Thoracic aorta (tissue), 2 donors: ENCODE measurements around the gene PLPP1. TPM values are rescaled to one million over a fixed set of nuclear protein-coding genes. Genes with fewer than 3 reads are reported as not detected.

Source experiments
- ATAC-seq: fragments of 150-250 bp; one replicate; pipeline ENCODE4 v1.8.0; 2017; ENCODE audit warnings: low read depth; ENCODE audit not compliant: insufficient number of reproducible peaks, low FRiP score
- DNase-seq: peaks from one replicate; pipeline ENCODE4 v3.0.0-alpha.2; 2020; ENCODE audit warnings: low spot score
- H3K27ac ChIP-seq, 2 donors: fragments of 200-600 bp; sonication (generic); 1 replicate in 1 of 2; 2 replicates in 1 of 2; pipeline ENCODE4 v1.5.1; 2016; ENCODE audit warnings: mild to moderate bottlenecking in 2 of 2, moderate library complexity in 2 of 2
- H3K27me3 ChIP-seq: fragments of 200-600 bp; sonication (generic); replicated peaks from 2 replicates; pipeline ENCODE4 v1.6.0; 2016; ENCODE audit warnings: mild to moderate bottlenecking; ENCODE audit not compliant: insufficient read depth
- H3K36me3 ChIP-seq: fragments of 200-600 bp; sonication (generic); one replicate; pipeline ENCODE4 v1.5.1; 2016
- H3K4me1 ChIP-seq, 2 donors: fragments of 200-600 bp; sonication (generic); 1 replicate in 1 of 2; 2 replicates in 1 of 2; pipeline versions ENCODE4 v1.5.1 to v1.6.0; 2016; ENCODE audit warnings: low read depth in 2 of 2, mild to moderate bottlenecking in 1 of 2; ENCODE audit not compliant: control insufficient read depth in 1 of 2
- H3K4me3 ChIP-seq: fragments of 200-600 bp; sonication (generic); 2 replicates; pipeline ENCODE4 v1.5.1; 2016; ENCODE audit warnings: mild to moderate bottlenecking
- H3K9me3 ChIP-seq: fragments of 200-600 bp; sonication (generic); 2 replicates; pipeline ENCODE4 v1.5.1; 2016
- total RNA-seq, 2 donors: library from RNA; depleted of rRNA; stranded (reverse); fragments of >200 nt; gene quantifications; one replicate each; pipeline versions ENCODE4 v1.1.0 to v1.2.3, GENCODE V29; 2016
- TF ChIP-seq, protein P1 (sequence below): fragments of 200-600 bp; sonication (generic); IDR thresholded peaks from one replicate; pipeline ENCODE4 v1.5.1; 2019; ENCODE audit warnings: antibody characterized with exemption

PLPP1 gene
- total RNA-seq, 2 donors from 2014 or later = 341 to 509 TPM

DNA sequence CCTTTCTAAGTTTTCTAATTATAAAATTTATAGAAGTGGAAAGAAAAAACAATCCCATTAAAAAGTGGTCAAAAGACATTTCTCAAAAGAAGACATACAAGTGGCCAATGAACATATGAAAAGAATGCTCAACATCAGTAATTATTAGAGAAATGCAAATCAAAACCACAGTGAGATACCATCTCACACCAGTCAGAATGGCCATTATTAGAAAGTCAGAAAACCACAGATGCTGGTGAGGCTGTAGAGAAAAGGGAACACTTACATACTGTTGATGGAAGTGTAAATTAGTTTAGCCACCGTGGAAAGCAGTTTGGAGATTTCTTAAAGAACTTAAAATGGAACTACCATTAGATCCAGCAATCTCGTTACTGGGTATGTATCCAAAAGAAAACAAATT, 23.7 kb upstream of the PLPP1 start:
- H3K4me1 ChIP-seq = no peaks in the 10 kb centered on the region
- H3K4me3 ChIP-seq = no peak overlapping the region
- DNase-seq = no peak
- no peaks in the 10 kb centered on the region for H3K27me3 ChIP-seq
- TF ChIP-seq, protein P1, sequence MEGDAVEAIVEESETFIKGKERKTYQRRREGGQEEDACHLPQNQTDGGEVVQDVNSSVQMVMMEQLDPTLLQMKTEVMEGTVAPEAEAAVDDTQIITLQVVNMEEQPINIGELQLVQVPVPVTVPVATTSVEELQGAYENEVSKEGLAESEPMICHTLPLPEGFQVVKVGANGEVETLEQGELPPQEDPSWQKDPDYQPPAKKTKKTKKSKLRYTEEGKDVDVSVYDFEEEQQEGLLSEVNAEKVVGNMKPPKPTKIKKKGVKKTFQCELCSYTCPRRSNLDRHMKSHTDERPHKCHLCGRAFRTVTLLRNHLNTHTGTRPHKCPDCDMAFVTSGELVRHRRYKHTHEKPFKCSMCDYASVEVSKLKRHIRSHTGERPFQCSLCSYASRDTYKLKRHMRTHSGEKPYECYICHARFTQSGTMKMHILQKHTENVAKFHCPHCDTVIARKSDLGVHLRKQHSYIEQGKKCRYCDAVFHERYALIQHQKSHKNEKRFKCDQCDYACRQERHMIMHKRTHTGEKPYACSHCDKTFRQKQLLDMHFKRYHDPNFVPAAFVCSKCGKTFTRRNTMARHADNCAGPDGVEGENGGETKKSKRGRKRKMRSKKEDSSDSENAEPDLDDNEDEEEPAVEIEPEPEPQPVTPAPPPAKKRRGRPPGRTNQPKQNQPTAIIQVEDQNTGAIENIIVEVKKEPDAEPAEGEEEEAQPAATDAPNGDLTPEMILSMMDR = no peak
- H3K27ac ChIP-seq = no peak overlapping the region
- H3K9me3 ChIP-seq = no peaks in the 10 kb centered on the region
- H3K36me3 ChIP-seq = no peaks in the 10 kb centered on the region
- no peak for ATAC-seq

DNA sequence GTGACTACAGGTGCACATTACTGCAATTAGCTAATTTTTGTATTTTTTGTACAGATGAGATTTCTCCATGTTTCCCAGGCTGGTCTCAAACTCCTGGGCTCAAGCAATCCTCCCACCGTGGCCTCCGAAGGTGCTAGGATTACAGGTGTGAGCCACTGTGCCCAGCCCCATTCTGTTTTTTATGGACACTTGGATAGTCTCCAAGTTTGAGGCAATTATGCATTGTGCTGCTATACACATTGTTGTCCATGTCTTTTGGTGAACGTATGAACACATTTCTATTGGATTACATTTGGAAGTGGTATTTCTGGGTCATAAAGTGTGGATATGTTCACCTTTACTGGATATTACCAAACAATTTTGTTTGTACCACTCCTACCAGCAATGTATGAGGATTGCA, 22.4 kb upstream of the PLPP1 start:
- ATAC-seq (no peak), DNase-seq (no peak)
- no peaks in the 10 kb centered on the region for H3K4me1 ChIP-seq
- no peak overlapping the region for H3K4me3 ChIP-seq
- no peaks in the 10 kb centered on the region for H3K9me3 ChIP-seq
- H3K36me3 ChIP-seq = no peaks in the 10 kb centered on the region
- TF ChIP-seq, protein P1 = no peak
- no peaks in the 10 kb centered on the region for H3K27me3 ChIP-seq
- no peak overlapping the region for H3K27ac ChIP-seq

DNA sequence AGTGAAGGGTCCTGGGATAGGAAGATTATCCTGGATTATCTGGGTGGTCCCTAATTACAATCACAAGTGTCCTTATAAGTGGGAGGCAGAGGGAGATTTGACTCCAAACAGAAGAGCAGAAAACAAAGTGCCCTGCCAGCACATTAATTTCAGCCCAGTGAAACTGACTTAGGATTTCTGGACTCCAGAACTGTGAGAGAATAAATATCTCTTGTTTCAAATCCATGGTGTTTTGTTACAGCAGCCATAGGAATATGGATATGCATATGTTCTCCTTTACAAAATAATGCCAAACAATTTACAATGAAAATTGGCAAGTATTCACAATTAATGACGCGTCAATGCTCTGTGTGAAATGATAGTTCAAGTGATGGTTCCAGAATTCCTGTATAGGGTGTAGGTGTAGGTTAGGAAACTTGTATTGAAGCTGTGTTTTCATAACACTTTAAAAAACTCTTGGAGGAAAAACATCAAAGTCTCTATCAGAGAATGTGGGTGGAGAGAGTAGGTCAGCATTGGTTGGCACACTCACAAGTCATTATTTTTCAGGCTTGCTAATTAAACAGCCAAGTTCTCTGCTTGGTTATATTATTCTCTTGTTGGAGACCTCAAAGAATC, 19.9 kb upstream of the PLPP1 start:
- Histone ChIP-seq H3K9me3 (no peaks in the 10 kb centered on the region), H3K4me3 (no peak overlapping the region), H3K27me3 (no peaks in the 10 kb centered on the region), H3K36me3 (no peaks in the 10 kb centered on the region), H3K4me1 (no peaks in the 10 kb centered on the region), H3K27ac (no peak overlapping the region)
- DNase-seq (no peak), ATAC-seq (no peak)
- TF ChIP-seq, protein P1 = no peak

DNA sequence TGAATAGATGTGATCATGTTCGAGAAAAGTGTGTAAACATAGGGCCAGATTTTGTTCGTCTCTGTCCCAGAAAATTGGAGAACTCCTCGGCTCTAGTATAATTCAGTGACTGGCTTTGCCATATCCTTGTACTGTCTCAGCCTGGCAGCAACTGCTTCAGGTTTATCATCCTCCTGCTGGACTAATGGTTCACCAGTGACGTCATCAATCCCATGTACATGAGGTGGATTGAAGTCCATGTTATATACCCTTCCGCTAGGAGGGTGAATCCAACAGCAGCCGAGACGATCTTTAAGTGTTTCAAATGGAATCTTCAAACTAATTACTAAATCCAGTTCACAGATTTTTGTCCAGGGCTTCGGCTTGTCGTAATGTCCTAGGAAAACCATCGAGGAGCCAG, 17.1 kb upstream of the PLPP1 start:
- Histone ChIP-seq H3K4me3 (no peak overlapping the region), H3K4me1 (no peaks in the 10 kb centered on the region), H3K36me3 (no peaks in the 10 kb centered on the region), H3K9me3 (no peaks in the 10 kb centered on the region), H3K27me3 (no peaks in the 10 kb centered on the region), H3K27ac (no peak overlapping the region)
- TF ChIP-seq, protein P1 = no peak
- ATAC-seq (no peak), DNase-seq (no peak)

DNA sequence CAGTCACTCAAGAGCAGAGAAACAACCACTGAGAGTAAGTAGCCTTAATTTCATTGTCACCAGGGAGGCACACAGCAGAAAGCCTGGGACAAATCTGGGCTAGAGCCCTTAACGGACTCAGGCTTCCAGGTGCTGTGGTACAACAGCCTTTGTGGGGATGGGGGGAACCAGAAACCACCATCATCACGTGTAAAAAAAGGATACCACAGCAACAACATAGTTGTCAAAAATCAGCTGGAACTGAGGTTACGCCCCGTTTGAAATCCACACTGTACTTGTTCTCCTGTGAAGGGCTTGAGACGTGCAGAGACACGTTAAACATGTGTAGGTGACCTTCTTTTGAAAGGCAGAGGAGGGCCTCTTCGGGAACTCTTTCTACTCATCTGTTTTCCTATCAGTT, 16.6 kb upstream of the PLPP1 start:
- H3K4me3 ChIP-seq = no peak overlapping the region
- DNase-seq = no peak
- TF ChIP-seq, protein P1 = no peak
- no peaks in the 10 kb centered on the region for H3K4me1 ChIP-seq
- no peak overlapping the region for H3K27ac ChIP-seq
- no peaks in the 10 kb centered on the region for H3K27me3 ChIP-seq
- no peaks in the 10 kb centered on the region for H3K9me3 ChIP-seq
- no peaks in the 10 kb centered on the region for H3K36me3 ChIP-seq
- no peak for ATAC-seq
